HG03378 (cell line): ENCODE results near the gene RNF111.

Experiments
- ATAC-seq: cut with Tn5 transposase; IDR thresholded peaks from one replicate; pipeline ENCODE4 v1.9.1; 2021; ENCODE audit warnings: mild to moderate bottlenecking, moderate library complexity; ENCODE audit not compliant: unreplicated experiment

The RNF111 gene

DNA sequence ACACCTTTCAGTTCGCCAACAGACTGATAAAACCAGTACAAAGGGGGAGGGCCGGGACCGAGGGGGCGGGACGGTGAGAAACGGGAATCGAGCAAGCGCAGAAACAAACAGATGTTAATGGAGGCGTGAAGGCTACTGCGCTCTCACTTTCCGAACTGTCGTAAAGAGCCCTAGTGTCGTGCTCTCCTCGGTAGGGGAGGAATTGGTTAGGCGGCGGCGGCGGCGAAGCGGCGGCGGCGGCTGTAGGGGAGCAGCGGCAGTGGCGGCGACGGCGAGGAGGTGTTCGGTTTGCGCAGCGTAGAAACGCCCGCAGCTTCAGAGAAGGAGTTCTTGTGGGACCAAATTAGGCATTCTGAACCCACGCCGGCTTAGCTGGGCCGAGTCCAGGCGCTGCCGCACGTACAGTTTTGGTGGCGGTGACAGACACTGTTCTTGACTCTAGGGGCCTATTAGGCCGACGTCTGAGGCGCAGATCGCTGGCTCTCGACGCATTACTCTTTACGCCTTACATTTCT lies at the start of gene RNF111:
Gene RNF111 (plus strand): TSS at position 173 of the 515 bp plus-strand sequence. CDS start 43,160 bp downstream, outside the sequence.
- ATAC-seq = peak; percentile 72

DNA sequence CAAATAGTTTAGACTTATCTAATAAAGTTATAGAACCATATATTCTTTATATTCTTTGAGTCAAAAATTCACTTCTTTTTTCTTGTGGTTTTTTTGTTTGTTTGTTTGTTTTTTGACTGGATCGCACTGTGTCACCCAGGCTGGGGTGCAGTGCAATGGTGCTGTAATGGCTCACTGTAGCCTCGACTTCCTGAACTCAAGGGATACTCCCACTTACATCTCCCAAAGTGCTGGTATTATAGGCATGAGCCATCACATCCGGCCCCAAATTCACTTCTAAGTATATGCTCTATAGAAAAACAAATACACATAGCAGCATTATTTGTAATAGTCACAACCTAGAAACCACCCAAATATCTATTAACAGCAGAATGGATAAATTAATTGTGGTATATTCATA lies 40.3 kb upstream of the RNF111 start:
- no peak for ATAC-seq

DNA sequence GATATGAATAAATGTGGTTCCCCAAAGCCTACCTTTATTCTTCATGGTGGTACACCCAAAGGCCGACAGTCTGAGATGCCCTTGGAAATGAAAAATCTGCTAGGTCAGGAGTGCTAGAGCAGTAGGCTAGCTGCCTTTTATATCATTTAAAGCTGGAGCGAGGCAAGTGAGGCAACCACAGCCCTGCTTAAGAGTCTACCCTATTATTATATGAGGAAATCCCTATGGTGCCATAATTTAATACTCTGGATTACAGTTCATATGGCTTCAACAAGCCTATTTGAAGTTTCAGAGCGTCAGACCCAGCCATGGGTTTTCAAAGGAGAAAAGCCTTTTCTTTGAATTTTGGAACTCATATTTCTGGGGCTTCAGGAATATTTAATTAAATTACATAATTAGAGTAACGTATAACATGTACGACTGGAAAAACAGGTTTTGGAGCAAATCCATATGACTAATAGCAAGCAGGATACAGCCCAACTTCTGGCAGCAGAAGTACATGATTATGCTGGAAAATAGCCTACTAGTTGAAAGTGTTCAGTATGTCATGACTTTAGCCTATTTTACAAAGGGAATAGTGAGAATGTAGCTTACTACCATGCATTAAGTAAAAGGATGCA lies 36.0 kb upstream of the RNF111 start:
- ATAC-seq = no peak

DNA sequence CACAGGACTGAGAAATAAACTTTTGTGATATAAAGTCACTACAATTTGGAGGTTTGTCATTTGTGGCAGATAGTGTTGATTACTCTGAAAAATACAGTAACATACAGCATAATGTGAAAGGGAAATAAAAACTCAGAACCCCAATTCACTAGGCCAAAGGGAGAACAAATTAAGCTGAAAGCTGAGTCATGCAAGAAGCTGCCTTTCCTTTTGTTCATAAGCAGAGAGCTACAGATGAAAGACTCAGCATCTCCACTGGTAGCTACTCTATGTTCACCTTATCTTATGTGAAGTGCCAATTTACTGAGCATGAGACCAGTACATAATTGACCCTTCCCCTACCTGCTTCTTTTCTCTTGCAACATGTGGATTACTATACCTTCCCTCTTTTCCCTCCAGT lies 34.7 kb upstream of the RNF111 start:
- ATAC-seq = no peak

DNA sequence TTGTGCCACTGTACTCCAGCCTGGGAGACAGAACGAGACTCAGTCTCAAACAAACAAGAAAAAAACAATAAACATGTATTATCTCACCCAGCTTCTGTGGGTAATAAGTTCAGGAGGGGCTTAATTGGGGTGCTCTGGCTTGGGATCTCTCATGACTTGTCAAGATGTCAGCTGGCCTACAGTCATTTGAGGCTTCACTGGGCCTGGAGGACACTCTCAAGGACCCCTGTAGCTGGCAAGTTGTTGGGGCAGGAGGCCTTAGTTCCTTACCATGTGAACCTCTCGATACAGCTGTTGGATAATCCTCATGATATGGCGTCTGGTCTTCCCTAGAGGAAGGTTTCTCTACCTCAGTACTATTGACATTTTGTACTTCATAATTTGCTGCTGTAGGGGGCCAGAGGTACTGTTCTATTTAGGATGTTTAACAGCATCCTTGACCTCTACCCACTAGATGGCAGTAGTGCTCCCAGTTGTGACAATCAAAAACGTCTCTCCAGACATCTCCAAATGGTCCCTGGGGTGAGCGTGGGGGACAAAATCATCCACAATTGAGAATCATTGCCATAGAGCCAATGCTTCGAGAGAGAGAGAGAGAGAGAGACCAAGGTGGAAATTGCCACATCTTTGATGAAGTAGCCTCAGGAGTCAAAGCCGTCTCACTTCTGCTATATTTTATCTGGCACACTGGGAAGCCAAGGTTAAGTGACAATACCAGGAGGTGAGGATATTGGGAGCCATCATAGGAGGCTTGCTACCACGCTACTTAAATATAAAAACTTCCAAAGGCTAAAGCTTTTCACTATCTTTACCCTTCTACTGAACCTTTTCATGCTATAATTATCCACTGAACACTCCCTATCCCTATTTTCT lies 30.1 kb upstream of the RNF111 start:
- ATAC-seq = peak; percentile 53

DNA sequence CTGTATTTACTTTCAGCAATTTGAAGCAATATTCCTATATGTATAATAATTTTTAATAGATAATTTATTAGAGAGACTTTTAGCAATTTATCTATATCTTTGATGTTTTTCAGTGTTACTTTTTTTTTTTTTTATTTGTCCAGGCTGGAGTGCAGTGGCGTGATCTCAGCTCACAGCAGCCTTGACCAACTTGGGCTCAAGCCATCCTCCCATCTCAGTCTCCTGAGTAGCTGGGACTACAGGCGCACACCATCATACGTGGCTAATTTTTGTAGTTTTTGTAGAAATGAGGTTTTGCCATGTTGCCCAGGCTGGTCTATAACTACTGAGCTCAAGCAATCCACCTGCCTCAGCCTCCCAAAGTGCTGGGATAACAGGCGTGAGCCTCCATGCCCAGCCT lies 28.7 kb upstream of the RNF111 start:
- no peak for ATAC-seq

DNA sequence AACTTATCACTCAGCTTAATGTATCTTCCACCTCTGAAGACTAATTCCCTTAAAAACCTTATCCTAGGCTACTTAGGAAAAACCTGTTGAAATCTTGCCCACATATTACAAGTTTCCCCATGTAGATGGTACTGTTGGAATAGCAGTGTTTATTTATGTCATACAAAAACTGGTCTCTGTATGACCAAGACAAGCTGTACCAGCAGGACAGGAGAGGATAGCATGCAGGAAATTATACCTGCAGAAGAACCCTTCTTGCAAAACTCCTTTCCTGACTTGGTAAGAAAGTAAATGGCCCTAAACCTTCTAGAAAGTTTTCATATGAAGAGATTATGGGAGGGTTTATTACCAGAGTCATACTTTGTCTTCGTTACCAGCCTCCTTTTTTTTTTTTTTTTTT lies 25.3 kb upstream of the RNF111 start:
- no peak for ATAC-seq

DNA sequence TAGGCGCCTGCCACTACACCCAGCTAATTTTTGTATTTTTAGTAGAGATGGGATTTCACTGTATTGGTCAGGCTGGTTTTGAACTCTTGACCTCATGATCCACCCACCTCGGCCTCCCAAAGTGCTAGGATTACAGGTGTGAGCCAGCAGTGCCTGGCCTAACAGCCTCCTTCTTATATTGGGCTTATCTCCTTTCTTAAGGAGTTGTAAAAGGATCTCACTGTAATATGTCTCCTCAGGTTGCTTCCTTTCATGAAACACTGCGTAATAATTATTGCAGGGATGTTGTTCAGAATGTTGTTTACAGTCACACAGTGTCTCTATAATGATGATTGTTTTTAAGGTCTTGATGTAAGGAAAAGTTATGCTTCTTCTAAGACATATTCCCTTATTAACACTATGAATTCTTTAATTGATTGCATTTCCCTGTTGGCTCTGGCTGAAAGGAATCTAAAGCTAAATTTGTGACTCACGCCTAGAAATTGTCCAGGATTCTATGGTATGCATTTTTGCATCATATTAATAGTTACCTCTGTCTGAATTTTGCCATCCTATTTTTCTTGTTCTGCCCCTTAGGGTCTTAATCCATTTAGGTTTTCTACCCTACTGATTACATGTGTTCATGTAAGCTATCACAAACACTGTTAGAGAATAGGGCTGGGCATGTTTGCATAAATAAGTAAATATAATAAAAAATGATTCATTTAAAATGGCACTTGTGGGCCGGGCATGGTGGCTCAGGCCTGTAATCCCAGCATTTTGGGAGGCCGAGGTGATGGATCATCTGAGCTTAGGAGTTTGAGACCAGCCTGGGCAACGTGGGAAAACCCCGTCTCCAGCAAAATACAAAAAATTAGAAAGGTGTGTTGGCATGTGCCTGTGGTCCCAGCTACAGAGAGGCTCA lies 24.5 kb upstream of the RNF111 start:
- no peak for ATAC-seq

DNA sequence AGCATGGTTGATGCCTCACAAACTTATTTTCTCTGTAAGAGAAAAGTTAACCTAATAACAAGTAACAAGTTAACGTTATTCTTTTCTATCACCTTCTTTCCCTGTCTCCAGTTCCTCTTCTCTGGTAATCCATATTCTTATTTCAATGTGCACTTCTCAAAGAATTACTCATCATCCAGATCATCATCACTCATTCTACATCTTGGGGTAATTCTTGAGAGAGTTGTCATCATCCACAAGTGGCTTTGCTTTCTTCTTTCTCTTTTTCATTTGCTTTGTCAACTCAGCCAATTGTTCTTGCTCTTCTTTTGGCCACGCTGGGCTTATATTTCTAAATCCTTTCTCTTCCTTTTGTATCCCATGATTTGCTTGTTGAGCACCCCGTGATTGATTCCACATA lies 20.8 kb upstream of the RNF111 start:
- no peak for ATAC-seq

DNA sequence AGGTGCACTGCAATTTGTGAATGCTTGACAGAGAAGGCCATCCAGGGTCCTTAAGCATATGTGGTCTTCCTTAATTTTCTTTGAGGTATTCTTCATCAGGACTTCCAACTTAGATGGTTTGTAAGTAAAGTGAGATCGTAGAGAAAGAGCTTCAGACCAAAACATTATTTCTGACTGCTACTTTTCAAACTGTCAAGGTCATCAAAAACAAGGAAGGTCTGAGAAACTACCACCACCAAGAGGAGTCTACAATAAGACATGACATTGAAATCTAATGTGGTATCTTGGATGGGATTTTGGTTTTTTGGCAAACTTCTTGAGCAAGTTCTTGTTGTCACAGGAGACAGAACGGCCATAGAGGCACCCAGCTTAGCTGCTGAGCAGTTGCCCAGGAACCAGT lies 20.0 kb upstream of the RNF111 start:
- ATAC-seq = no peak

DNA sequence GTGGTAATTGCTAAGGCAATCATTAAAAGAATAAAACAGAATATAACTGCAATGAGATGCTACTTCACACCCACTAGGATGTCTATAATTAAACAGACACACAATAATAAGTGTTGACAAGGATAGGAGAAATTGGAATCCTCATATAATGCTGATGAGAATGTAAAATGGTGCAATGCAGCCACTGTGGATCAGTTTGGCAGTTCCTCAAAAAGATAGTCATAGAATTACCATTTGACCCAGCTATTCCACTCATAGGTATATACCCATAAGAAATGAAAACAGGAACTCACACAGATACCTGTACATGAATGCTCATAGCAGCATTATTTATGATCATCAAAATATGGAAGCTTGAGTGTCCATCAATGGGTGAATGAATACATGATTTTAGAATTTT lies 9.6 kb upstream of the RNF111 start:
- ATAC-seq = no peak

DNA sequence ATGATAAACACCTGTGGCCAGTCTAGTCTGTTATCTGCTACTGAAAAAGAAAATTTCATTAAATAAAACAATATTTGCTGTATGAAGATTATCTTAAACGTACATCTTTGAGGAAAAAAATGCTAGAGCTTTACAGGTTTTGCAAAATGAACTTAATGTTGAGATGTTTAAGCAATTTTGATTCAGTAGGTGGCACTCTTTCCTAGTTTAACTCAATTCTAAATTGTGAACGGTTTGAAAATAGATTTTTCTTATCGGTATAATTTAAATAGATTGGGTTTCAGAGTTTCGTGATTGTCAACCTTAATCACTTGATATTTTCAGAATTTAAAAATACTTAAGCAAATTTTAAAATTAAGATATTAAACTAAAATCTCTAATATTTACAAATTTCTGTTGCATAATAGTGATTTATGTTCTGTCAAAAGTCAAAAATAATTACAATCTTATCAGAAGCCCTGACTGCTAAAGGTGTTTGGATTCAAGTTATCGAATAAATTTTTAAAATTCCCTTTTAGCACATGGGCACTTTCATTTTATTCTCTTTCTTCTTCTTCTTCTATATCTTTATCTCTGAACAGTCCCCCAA lies 7.0 kb upstream of the RNF111 start:
- ATAC-seq = no peak

DNA sequence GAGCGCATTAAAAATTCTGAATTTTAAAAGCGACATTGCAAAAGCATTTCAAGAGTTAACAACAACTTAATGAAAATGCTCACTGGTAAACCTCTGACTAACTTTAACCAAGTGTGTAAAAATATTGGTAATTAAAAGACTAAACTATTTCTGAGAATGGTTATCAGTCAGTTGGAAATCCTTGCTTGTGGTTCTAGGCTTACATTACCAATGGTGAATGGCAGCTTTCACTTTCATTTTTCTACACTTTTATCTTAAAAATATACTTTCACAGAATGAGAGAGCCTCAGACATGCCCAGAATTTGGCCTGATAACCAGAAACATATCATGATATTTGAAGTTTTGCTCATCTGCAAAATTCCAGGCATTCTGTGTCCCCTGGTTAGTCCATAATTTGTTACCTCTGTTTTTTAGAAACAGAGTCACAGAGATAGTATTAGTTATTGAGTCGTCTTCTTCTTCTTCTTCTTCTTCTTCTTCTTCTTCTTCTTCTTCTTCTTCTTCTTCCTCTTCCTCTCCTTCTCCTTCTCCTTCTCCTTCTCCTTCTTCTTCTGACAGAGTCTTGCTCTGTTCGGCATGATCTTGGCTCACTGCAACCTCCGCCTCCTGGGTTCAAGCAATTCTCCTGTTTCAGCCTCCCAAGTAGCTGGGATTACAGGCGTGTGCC lies 5.5 kb upstream of the RNF111 start:
- no peak for ATAC-seq

DNA sequence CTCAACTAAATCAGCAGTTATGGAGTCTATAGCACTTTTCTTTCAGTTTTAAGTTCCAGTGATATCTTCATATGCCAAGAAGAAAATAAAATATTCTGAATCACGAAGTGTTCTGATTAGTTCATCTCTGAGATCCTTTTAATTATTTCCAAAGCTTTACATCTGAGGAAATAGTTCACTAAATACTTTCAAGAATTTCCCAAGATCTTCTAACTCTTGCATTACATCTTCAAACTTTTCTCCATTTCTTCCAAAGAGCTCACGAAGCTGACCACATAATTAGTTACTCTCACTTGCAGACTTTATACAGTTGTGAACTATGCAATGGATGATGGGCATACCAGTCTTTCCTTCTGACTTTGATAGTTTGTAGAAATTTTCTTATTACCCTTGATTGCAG lies 4.2 kb upstream of the RNF111 start:
- ATAC-seq = no peak

DNA sequence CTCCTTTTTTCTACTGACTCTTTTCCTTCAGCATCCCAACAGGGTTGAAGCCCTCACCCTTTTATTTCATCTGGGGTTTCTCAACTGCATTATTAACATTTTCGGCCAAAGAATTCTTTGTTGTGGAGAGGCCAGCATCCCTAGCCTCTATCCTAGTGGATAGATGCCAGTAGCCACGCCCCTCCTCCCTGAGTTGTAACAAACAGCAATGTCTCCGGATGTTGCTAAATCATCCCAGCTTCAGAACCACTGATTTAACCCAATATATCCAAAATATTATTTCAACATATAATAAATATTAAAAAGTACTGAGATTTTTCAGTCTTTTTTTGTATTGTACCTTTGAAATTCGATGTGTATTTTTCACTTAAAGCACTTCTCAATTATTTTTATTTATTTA lies 2.0 kb upstream of the RNF111 start:
- no peak for ATAC-seq

DNA sequence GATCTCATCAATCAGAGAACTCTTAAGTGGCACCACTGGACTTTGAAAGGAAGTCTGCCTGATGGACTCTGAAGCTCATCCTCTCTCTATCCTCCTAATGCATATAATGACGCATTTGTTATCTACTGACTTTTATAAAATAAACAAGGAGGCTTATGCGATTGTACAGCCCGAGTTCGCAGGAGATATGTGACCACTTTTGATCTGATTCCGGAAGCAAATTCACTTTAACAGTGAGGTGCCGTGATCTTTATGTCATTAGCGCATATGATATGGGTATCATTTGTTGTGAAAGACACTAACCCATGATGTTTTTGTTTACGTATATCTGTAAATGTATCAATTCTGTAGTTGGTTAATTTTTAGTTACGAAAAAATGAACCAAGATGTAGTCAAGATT lies 427 bp upstream of the RNF111 start:
- ATAC-seq = peak; percentile 4

DNA sequence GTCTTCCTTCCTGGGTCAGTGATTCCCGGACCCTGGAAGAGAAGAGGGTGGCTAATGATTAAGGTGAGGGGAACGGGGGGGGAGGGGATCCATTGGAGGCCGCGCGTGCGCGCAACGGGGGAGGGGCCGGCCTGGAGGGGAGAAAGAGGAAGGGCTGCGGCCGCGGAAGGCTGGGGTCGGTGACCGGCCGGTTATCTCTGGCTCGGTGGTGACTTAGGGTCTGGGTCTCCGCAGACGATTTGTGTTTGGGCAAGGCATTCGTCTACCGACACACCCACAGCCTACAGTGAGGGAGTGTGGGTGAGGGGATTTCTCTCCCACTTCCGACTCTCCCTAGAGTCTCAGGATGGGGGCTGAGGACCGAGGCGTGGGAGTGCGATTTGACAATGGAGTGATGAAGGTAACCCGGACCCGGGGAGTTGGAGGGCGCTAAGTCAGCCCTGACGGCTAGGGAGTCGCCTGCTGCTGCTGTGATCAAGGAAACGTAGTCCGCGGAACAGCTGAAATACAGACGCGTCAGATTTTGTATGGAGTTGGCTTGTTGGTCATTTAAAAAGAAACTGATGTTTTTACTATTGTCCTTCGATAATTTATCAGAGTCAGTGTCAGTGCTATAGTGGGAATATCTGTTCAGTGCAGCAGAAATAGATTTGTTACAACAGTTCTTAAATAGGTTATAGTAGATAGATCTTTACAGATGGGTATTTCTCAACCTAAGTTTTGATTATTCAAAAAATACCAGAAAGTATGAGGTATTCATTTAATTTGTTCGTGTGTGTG lies 733 bp downstream of the RNF111 start:
- ATAC-seq = peak; percentile 39

DNA sequence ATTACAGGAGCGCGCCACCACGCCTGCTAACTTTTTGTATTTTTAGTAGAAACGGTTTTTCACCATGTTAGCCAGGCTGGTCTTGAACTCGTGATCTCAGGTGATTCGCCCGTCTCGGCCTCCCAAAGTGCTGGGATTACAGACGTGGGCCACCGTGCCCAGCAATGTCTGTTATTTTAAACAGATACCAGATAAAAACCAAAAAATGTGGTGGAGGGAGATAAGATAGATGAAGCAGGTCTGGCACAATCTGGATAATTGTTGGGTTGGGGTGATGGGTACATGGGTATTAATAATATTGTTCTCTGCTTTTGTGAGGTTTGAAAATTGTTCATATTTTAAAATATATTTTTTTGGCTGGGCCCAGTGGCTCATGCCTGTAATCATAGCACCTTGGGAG lies 4.7 kb downstream of the RNF111 start:
- no peak for ATAC-seq

DNA sequence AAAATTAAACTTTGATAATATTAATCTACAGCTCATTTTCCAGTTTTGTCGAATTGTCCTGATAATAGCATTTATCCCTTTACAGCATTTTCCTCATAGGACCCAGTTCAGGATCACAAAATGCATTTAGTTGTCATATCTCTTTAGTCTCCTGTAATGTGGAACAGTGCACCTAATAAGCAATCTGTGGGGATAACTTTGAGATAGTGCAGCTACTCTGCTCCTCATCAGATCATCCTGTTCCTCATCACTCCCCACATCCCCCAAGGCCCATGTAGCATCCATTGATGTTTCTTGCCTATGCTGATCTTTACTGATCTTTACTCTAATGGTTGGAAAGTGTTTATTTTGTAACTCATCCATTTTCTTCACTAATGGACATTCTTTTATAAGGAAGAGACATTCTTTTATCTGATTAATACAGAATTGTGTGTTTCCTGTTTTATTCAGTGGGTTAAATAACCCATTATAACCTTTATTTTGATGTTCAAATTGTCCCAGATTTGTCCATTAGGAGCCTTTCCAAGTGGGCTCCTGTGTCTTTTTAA lies 7.5 kb downstream of the RNF111 start:
- no peak for ATAC-seq
